DOHH2 (cell line): ENCODE data around the gene MGST1.

Experiments
- CTCF ChIP-seq: fragments of 200-600 bp; sonication (generic); IDR thresholded peaks from one replicate; pipeline ENCODE4 v1.5.1; 2014; ENCODE audit warnings: antibody characterized with exemption, mild to moderate bottlenecking, low read depth, low read length; ENCODE audit not compliant: poor library complexity, severe bottlenecking
- EZH2phosphoT487 ChIP-seq: fragments of 200-600 bp; sonication (generic); IDR thresholded peaks from 2 replicates; pipeline ENCODE4 v1.6.1; 2017; ENCODE audit warnings: borderline replicate concordance, mild to moderate bottlenecking, antibody characterized with exemption, low read length, moderate library complexity, mixed read lengths

GRCh38 chr12:16399101-16399500, 51.7 kb downstream of the MGST1 start:
- no peak for TF ChIP-seq EZH2phosphoT487
- no peak for TF ChIP-seq CTCF
